Panc1 (cell line): ENCODE data around the gene C19orf38.

Source experiments
- POLR2AphosphoS5 ChIP-seq: IDR thresholded peaks from 2 replicates; pipeline ENCODE4 v1.6.1; 2012; ENCODE audit warnings: mild to moderate bottlenecking, low read depth, low read length, moderate library complexity
- SIN3A ChIP-seq: IDR thresholded peaks from 2 replicates; pipeline ENCODE4 v1.6.1; 2012; ENCODE audit warnings: low read depth, mild to moderate bottlenecking, low read length, moderate library complexity, borderline replicate concordance; ENCODE audit not compliant: insufficient read depth
- TCF7L2 ChIP-seq: IDR thresholded peaks from 2 replicates; pipeline ENCODE4 v1.6.1; 2011; ENCODE audit warnings: mild to moderate bottlenecking, low read depth, low read length, inconsistent platforms
- TF ChIP-seq, protein P1 (sequence below): fragments of 450-650 bp; IDR thresholded peaks from 2 replicates; pipeline ENCODE4 v1.5.1; 2017; ENCODE audit warnings: mild to moderate bottlenecking
- TF ChIP-seq, protein P2 (sequence below), 2 experiments: IDR thresholded peaks; 2 replicates each; pipeline ENCODE4 v1.6.1; 2011 to 2012; ENCODE audit warnings: low read depth in 2 of 2, control low read depth in 1 of 2, low read length in 1 of 2, mild to moderate bottlenecking in 1 of 2, moderate library complexity in 1 of 2; ENCODE audit not compliant: insufficient read depth in 1 of 2

DNA sequence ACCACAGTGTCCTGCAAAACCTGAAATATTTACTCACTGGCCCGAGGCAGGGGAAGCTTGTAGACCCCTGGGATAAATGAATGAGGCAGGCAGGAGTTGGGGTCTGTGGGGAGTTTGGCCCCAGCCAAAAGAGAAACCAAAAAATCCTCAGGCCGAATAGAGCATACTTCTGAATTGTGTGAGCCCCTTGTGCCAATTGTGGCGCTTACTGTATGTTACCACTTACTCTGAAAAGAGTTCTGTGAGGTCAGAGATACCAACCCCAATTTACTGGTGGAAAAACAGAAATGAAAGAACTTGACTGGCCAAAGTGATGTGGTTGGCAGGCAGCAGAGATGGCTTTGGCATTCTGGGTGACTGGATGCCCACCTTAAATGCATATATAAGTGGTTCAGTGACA, 30.0 kb downstream of the C19orf38 start:
- TF ChIP-seq, protein P1, sequence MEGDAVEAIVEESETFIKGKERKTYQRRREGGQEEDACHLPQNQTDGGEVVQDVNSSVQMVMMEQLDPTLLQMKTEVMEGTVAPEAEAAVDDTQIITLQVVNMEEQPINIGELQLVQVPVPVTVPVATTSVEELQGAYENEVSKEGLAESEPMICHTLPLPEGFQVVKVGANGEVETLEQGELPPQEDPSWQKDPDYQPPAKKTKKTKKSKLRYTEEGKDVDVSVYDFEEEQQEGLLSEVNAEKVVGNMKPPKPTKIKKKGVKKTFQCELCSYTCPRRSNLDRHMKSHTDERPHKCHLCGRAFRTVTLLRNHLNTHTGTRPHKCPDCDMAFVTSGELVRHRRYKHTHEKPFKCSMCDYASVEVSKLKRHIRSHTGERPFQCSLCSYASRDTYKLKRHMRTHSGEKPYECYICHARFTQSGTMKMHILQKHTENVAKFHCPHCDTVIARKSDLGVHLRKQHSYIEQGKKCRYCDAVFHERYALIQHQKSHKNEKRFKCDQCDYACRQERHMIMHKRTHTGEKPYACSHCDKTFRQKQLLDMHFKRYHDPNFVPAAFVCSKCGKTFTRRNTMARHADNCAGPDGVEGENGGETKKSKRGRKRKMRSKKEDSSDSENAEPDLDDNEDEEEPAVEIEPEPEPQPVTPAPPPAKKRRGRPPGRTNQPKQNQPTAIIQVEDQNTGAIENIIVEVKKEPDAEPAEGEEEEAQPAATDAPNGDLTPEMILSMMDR = no peak
- TF ChIP-seq, protein P2, sequence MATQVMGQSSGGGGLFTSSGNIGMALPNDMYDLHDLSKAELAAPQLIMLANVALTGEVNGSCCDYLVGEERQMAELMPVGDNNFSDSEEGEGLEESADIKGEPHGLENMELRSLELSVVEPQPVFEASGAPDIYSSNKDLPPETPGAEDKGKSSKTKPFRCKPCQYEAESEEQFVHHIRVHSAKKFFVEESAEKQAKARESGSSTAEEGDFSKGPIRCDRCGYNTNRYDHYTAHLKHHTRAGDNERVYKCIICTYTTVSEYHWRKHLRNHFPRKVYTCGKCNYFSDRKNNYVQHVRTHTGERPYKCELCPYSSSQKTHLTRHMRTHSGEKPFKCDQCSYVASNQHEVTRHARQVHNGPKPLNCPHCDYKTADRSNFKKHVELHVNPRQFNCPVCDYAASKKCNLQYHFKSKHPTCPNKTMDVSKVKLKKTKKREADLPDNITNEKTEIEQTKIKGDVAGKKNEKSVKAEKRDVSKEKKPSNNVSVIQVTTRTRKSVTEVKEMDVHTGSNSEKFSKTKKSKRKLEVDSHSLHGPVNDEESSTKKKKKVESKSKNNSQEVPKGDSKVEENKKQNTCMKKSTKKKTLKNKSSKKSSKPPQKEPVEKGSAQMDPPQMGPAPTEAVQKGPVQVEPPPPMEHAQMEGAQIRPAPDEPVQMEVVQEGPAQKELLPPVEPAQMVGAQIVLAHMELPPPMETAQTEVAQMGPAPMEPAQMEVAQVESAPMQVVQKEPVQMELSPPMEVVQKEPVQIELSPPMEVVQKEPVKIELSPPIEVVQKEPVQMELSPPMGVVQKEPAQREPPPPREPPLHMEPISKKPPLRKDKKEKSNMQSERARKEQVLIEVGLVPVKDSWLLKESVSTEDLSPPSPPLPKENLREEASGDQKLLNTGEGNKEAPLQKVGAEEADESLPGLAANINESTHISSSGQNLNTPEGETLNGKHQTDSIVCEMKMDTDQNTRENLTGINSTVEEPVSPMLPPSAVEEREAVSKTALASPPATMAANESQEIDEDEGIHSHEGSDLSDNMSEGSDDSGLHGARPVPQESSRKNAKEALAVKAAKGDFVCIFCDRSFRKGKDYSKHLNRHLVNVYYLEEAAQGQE (IDR thresholded peaks at IDR 0.05; ENCODE audit: insufficient read depth in 1 of 2, low read depth in 2 of 2, low read length in 1 of 2) = no peak
- no peak for TF ChIP-seq POLR2AphosphoS5
- TF ChIP-seq SIN3A = no peak
- no peak for TF ChIP-seq TCF7L2
